Activated T-cell treated with anti-CD3 and anti-CD28 coated beads for 1 hour (primary cell): Measurements from ENCODE around the gene KIF3A.

Experiments
- DNase-seq: peaks from one replicate; pipeline ENCODE4 v3.0.0-alpha.2; 2020; ENCODE audit warnings: low read depth

The KIF3A gene

DNA sequence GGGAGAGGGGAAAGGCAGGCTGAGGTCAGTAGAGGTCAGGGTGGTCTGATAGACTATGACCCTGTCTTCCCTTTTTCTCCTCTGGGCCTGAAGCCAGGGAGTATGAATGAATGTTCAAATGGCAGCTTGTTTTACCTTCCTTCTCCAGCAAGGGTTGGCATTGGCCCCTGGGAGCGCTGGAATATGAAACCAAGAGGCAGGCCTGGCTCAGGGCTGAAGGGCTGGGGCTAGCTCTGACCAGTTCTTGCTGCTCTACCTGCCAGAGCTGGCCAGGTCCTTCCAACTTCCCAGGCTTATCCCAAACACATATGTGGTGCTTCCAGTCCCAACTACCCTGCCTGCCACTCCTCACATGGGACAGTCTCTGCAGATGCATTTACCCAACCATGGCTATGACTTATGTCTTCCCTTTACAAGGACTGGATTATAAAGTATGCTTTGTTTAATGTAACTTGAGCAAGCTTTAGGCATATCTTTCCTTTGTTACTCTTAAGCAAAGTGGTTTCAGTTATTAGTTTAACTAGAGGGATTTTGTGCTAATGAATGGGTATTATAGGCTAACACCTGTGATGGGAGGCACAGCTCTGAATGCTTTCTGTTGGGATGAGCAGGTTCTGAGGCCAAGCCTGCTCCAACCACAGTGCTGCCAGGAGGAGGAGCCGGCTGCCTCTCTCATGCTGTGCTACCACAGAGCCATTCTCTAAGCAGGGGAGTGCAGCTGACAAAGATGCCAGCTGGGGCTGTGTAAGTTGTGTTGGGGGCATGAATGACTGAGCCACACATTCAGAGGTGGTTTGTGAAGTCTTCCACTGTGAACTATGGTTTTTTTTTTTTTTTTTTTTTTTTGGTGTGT, 16.0 kb upstream of the KIF3A start:
- DNase-seq, result no peak

DNA sequence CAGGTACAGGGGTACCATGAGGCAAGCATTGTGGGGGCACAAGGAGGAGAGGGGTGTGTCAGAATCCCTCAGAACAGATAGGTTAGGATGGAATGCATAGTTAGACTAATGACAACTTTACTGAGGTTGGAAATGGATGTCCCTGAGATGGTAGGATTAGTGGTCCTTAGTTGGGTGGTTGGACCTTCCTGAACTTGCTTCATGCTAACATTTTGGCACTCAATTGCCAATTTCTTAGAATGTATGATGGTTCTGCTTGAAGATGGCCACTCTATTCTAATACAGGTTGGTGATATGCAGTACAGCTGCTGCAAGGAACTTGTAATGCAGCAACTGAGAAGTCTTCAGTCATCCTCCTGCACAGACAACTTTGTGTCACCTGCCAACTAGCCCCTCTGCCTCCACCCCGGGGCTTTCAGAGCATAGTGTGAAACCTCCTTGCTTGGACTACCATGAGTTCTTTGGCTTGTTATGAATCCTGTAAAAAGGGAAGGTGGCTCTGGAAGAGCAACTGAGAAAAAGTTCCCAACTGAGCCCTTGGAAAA, 15.3 kb upstream of the KIF3A start:
- no peak for DNase-seq

DNA sequence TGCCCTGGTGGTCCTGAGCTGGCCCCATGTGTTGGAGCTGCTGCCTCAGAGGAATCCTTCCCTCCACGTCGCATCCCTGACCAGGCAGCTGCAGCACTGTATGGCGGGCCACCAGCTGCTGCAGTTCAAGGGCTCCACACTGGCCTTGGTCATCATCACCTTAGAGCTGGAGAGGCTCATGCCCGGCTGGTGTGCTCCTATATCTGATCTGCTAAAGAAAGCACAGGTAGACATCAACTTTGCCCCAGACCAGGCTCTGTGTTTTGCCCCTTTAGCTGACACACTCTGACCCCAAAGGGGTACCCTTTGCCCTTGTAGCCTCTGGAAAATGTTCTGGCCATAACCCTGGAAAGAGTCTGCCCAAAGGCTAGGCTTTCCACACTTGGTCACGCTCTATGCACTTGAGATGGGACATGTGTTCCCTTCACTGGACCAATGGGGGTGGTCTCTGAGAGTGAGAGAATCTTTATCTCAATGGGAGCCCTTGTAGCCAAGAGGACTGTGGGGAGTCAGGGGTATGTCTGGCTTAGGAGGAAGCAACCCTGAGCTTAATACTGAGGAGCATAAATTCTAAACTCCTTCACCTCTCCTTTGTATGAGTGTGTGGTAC, 14.7 kb upstream of the KIF3A start:
- DNase-seq, result no peak

DNA sequence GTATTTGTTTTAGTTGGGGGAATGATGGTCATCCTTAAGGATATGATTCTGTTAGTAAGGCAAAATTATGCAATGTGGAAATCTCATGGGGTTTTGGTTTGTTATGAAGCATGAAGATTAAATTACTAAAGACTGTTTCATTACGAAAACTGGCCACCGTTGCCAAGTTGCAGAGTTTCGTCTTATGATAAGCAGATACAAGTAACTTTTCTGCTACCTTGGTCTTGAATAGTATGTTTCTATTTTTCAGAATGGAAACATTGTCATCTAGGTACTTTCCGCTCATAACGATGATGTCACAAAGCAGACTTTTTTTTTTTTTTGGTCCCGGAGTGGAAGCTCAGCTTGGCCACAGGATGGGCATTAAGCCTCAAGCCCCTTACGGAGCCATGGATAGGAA, 14.1 kb upstream of the KIF3A start:
- DNase-seq, result no peak

DNA sequence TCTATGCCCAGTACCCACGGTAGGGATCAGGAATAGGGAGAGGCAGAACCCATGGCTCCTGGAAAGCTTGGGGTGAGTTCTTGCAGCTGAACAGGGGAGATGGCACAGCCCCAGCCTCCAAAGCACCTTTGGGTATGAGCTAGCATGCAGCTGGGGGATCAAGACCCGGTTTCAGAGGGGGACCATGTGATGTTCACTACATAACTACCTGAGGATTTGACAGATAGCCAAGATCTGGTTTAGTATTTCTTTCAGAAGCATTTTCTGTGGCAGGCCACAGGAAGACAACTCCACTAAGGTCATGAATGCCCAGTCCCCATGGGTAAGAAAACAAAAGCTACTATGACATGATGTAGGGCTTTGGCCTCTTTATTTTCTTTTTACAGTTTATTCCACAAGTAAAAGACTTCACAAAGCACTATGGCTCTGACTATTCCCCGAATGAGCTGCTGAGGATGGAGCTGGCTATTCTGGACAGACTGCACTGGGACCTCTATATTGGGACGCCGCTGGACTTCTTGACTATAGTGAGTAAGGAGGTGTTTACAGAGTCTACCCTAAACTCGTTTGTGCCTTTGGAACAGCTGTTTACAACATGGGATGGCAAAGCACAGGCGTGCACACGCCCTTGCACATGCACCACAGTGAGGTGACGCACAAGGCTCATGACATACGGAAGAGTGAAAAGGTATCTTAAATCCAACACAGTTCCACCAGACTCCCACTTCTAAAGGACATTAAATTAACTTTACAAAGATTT, 13.3 kb upstream of the KIF3A start:
- DNase-seq, result no peak

DNA sequence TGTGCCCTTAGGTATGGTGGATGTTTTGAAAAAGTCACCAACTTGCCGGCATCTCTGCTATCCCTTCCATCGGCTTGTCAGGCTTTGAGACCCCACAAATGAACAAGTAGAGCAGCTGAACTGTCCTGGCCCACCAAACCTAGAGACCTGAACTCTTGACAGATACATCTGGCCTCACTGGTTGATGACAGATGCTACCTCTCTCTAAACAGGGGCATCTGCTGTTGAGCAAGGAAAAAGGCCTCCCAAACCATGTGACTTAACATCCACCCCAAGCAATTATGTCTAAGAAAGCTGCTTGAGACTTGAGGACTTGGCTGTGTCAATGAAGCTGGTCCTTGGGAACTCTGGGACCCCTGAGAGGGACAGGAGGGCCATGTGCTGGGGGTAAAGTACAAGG, 12.2 kb upstream of the KIF3A start:
- no peak for DNase-seq

DNA sequence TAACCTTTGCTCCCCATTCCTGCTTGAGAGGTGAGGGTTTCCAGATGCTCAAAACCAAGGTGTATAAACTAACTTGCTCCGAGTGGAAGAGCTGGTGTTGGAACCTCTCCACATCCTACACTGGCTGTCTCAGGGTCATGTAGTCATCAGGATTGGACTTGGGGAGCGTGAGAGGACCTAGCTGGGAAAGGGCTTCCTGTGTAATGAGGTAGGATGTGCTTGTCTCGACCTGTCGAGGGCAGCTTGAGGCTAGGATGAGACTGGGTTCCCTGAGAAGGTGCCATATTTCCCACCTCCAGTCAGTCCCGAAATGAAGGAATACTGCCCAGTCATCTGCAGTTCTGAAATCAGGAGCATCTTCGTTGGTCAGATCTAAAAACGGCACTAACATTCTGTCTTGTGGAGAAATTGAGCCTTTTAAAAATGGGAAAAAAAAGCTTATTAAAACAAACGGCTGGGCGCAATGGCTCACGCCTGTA, 11.2 kb upstream of the KIF3A start:
- DNase-seq, result no peak

DNA sequence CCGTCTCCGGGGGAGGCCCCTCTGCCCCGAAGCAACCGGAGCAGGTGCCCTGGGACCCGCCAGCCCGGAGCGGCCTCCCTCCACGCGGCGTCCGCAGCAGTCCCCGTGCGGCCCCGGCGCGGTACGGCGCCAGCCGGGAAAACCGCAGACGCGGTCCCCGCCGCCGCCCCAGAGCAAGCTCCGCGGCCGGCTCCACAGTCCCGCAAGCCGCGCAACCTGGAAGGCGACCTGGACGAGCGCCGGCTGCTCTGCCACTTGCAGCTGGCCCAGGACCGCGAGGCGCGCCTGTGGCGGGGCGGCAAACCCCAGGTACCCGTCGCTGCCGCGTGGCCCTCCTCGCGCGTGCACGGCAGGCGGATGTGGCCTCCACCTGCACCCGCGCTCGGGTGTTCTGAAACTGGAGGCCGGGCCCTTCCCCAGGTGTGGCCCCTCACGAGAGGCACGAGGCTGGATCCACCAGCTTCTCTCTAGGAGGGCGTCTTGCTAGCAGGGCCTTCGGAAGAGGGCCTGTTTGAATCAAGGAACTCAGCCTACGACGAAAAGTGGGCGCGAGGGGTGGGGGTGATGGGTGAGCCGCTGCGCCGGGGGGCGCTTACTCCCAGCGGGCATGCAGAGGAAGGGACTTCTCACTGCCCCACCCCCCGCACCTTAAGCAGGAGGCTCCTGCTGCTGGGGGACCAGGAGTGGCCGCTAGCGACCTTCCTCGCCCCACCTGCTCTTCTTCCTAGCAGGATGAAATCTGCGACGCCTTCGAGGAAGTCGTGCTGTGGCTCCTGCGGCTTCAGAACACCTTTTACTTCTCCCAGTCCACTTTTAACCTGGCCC, 10.5 kb upstream of the KIF3A start:
- DNase-seq, result peak; percentile 33

DNA sequence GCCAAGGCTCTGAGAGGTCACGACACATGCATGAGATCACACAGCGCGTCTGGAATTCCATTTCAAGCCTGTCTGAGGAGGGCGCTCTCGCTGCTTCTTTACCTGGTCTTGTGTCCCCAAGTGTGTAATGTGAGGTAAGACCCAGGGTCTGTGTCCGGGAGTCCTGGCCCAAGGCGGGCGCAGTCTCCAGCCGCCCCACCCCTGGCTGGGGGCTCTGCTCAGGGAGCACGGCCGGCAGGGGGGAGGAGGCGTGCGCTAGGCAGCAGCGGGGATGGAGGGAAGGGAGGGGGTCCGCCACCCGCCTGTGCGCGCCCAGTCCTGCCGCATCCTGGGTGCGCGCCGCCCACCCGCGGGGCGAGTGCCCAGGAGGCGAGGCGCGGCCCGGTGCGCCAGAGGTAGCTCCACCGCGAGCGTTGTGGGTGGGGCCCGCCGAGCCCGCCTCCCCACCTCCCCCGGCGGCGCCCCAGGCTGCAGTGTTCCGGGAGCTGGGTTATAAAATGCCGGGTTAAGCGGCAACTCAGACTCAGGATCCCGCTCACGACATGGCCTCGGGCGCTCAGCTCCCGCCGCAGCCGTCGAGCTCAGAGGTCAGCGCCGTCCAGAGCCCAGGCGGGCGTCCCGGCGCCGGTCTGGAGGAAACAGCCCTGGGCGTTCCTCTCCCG, 9.7 kb upstream of the KIF3A start, which contains the start of gene CCNI2:
TSS of gene CCNI2 (plus strand) at position 473 of the 662 bp plus-strand sequence. CDS start at position 543, 70 bp downstream.
- DNase-seq, result peak; percentile 53

DNA sequence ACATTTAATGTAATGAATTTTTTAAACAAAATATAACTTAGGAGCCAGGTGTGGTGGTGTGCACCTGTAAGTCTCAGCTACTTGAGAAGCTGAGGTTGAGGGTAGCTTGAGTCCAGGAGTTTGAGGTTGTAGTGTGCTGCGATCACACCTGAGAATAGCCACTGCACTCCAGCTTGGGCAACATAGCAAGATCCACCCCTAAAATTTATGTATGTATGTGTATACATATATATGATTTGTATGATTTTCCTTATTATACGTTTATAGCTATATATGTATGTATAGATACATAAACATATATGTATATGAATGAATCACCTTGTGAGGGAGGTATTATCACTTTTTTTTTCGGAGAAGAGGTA, 9.2 kb upstream of the KIF3A start:
- no peak for DNase-seq

DNA sequence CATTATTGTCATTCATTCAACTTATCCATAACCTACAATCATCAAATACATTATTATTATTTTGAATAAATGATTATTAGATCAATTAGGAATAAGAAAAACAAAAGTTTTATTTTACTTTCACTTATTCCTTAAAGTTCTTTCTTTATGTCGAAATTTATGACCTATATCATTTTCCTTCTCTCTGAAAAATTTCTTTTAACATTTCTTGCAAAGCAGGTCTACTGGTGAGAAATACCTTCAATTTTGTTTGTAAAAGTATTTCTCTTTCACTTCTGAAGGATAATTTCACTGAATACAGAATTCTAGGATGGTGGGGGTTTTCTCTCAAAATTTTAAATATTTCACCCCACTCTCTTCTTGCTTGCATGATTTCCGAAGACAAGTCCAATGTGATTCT, 7.3 kb upstream of the KIF3A start:
- no peak for DNase-seq

DNA sequence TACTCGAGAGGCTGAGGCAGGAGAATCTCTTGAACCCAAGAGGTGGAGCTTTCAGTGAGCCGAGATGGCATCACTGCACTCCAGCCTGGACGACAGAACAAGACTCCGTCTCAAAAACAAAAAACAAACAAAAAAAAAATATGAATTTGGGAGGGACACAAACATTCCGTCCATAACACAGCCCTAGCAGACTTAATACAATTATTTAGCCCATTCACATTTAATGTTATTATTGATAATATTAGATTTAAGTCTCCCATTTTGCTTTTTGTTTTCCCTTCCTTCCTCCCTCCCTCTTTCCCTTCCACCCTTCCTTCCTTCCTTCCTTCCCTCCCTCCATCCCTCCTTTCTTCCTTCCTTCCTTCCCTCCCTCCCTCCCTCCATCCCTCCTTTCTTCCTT, 5.3 kb upstream of the KIF3A start:
- no peak for DNase-seq

DNA sequence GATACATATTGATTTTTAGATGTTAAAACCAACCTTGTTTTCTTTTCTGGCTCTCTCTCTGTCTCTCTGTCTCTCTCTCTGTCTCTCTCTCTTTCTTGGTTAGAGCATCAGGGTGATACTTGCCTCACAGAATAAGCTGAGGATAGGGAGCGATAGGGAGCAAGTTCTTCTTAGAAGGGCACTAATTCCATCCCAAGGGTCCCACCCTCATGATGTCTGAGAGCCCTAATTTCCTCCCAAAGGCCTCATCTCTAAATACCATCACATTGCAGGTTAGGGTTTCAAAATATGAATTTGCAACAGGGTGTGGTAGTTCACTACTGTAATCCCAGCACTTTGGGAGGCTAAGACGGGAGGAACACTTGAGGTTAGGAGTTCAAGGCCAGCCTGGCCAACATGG, 4.8 kb upstream of the KIF3A start:
- DNase-seq, result no peak

DNA sequence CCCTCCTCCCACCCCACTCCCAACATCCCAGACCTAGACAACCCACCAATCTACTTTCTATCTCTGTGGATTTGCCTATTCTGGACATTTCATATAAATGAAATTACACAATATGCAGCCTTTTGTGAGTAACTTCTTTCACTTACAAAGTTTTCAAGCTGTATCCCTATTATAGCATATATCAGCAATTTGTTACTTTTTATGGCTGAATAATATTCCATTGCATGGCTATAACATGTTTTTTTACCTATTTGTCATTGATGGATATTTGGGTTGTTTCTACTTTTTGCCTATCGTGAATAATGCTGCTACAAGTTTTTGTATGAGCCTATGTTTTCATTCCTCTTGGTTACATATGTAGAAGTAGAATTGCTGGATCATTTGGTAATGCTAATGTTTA, 1.9 kb upstream of the KIF3A start:
- DNase-seq, result no peak

DNA sequence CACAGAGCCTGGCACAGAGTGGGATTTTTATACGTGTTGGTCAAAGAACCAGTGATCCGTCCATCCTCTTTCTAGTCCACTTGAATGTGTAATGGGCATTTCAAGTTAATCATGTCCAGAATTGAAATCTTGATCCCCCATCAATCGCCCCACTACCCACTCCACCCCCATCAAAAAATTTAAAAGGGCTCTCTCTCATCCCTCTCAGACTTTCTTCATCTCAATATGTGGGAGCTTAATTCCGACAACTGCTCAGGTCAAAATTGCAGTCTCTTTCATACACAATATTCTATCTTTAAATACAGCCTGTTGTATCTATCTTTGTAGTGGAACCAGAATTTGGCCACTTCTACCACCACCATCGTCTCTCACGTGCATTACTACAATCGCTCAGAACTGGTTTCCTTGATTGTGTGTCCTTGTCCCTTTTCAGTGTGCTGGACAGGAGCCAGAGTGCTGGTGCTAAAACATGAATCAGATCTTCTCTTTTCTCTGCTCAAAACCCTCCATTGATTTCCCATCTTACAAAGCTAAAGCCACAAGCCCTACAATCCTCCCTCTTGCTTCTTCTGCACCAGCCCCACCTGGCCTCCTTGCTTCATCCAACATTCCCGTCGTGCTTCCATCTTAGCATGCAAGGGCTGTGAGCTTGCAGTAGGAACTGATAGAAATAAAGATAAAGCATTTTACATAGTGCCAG, 786 bp upstream of the KIF3A start:
- DNase-seq, result no peak

DNA sequence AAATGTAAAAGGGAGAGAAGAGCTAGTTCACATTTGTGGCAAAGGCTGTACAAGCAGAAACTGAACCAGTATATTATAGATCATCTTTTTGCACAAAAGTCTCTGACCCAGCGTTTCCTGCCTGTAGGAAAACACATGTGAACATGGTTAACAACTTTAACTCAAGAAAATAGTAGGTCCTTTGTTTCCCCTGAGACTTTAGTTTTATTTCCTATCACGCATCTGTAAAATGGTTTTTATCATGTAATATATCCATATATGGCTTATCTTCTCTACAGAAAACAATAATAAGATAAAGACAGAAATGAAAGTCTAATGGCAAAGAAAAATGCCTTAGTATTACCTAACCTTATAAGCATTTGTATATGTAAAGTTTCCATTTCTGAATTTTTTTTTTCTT, 2.7 kb downstream of the KIF3A start:
- DNase-seq, result no peak

DNA sequence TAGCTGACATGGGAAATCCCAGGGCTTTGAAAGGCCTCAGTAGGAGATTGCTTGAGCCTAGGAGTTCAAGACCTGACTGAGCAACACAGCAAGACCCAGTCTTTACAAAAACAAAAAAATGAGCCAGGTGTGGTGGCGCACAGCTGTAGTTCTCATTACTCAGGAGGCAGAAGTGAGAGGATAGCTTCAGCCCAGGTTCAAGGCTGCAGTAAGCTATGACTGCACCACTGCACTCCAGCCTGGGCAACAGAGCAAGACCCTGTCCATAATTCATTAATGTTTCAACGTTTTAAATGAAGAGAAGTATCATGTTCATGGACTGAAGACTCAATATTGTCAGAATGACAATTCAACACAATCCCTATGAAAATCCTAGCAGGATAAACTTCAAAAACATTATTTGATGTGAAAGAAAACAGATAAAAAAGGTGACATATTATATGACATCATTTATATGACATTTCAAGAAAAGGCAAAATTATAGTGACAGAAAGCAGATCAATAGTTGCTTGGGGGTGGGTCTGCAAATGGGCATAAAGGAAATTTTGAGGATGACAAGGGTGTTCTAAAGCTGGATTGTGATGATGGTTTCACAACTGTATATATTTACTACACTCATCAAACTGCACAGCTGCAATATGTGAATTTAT, 3.7 kb downstream of the KIF3A start:
- DNase-seq, result no peak

DNA sequence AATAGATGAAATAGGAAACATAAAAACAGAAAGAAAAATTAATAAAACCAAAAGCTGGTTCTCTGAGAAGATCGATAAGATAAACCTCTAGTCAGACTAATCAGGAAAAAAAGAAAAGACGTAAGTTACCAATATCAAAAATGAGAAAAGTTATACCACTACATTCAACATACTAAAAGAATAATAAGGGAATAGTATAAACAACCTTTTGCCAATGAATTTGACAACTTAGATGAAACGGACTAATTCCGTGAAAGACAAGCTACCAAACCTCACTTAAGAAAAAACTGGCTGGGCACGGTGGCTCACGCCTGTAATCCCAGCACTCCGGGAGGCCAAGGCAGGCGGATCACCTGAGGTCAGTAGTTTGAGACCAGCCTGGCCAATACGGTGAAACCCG, 7.5 kb downstream of the KIF3A start:
- no peak for DNase-seq

DNA sequence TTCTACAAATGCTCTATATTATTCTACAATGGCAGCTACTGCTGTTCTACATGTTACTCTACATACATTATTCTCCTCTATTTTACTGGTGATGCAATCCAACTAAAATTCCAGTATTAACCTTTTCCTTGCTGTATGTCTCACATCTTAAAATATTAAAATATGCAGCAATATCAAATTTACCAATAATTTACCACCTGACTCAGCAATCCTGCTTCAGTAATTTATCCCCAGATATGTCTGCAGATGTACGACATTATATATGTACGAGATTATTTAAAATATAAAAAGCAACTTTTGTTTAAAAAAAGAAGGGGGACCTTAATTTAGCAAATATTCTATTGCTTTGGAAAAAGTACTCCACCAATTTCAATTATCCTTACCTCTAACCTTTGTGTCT, 11.6 kb downstream of the KIF3A start:
- no peak for DNase-seq
